ENCODE data around the gene LRRC74A. TPM values are rescaled to one million over a fixed set of nuclear protein-coding genes. Genes with fewer than 3 reads are reported as not detected.

LRRC74A gene
- total RNA-seq, 6 experiments from 2014 or later: not detected

- DNase-seq (no peak), ATAC-seq (no peak)
- Histone ChIP-seq H3K27me3 (no peaks in the 10 kb centered on the region), H3K27ac (no peak overlapping the region), H3K36me3 (peaks cover 0 to under 1% (median 0%) of the 10 kb centered on the region in 4 donors), H3K4me3 (no peak overlapping the region), H3K4me1 (no peaks in the 10 kb centered on the region), H3K9me3 (no peaks in the 10 kb centered on the region)
- TF ChIP-seq POLR2A (IDR thresholded peaks at IDR 0.05): no peak
- TF ChIP-seq, protein P1, sequence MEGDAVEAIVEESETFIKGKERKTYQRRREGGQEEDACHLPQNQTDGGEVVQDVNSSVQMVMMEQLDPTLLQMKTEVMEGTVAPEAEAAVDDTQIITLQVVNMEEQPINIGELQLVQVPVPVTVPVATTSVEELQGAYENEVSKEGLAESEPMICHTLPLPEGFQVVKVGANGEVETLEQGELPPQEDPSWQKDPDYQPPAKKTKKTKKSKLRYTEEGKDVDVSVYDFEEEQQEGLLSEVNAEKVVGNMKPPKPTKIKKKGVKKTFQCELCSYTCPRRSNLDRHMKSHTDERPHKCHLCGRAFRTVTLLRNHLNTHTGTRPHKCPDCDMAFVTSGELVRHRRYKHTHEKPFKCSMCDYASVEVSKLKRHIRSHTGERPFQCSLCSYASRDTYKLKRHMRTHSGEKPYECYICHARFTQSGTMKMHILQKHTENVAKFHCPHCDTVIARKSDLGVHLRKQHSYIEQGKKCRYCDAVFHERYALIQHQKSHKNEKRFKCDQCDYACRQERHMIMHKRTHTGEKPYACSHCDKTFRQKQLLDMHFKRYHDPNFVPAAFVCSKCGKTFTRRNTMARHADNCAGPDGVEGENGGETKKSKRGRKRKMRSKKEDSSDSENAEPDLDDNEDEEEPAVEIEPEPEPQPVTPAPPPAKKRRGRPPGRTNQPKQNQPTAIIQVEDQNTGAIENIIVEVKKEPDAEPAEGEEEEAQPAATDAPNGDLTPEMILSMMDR (IDR thresholded peaks at IDR 0.05): no peak
- intact Hi-C loops (cut with DNase I): loop anchor here (10.0 kb wide), 2 partner anchors 65 to 75 kb away; no protein-coding TSS in a partner anchor
- 80% methylated on average over 1 of the region's 7 CpGs for WGBS (ENCODE audit: insufficient coverage, low coverage, low lambda C conversion rate, missing lambda C conversion rate)
These were observed 46.8 kb upstream of the LRRC74A start for GRCh38 chr14:76779221-76780057.

- no peaks in the 10 kb centered on the region for H3K9me3 ChIP-seq
- no peaks in the 10 kb centered on the region for H3K27me3 ChIP-seq
- intact Hi-C loops (cut with DNase I): loop anchor here (10.0 kb wide), 2 partner anchors 65 to 75 kb away; no protein-coding TSS in a partner anchor
- DNase-seq: no peak
- 100% methylated on average over 2 of the region's 2 CpGs for WGBS (ENCODE audit: insufficient coverage, low coverage, low lambda C conversion rate, missing lambda C conversion rate)
- no peak overlapping the region for H3K27ac ChIP-seq
- TF ChIP-seq, protein P1 (IDR thresholded peaks at IDR 0.05): no peak
- TF ChIP-seq POLR2A (IDR thresholded peaks at IDR 0.05): no peak
- no peaks in the 10 kb centered on the region for H3K4me1 ChIP-seq
- no peak for ATAC-seq
- no peak overlapping the region for H3K4me3 ChIP-seq
- peaks cover 0 to 6% (median 0%) of the 10 kb centered on the region in 4 donors for H3K36me3 ChIP-seq
These were observed 46.2 kb upstream of the LRRC74A start for GRCh38 chr14:76780058-76780345.

DNA sequence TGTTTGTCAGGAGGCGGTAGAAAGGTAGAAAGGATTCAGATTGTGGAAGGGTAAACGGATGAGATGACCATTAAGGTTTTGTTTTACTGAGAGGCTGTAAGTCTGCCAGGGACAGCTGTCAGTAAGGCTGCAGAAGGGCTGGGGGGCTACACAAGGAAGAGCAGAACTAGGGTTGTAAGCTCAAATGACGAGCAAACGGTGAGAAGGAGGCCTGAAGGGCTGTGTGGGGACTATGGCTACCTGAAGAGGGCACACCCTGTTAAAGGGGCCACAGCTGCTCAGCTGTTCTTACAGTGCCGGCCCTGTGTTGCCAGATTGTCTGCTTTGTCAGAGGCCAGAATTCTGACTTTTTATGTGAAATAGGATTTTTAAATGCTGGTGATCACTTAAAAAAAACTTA is 45.8 kb upstream of the LRRC74A start:
- no peaks in the 10 kb centered on the region for H3K4me1 ChIP-seq
- H3K4me3 ChIP-seq: no peak overlapping the region
- WGBS (ENCODE audit: insufficient coverage, low coverage, low lambda C conversion rate, missing lambda C conversion rate): 59% methylated on average over 3 of the region's 5 CpGs
- H3K27me3 ChIP-seq: no peaks in the 10 kb centered on the region
- no peak overlapping the region for H3K27ac ChIP-seq
- no peak for TF ChIP-seq POLR2A (IDR thresholded peaks at IDR 0.05)
- TF ChIP-seq, protein P1 (IDR thresholded peaks at IDR 0.05): no peak
- no peaks in the 10 kb centered on the region for H3K9me3 ChIP-seq
- peaks cover 0 to 6% (median 0%) of the 10 kb centered on the region in 4 donors for H3K36me3 ChIP-seq
- DNase-seq: no peak
- no peak for ATAC-seq
- intact Hi-C loops (cut with DNase I): loop anchor here (10.0 kb wide), 2 partner anchors 66 to 76 kb away; no protein-coding TSS in a partner anchor

- no peak for TF ChIP-seq POLR2A (IDR thresholded peaks at IDR 0.05)
- TF ChIP-seq, protein P1 (IDR thresholded peaks at IDR 0.05): no peak
- Histone ChIP-seq H3K4me3 (no peak overlapping the region), H3K36me3 (peaks cover 0 to 6% (median 0%) of the 10 kb centered on the region in 4 donors), H3K4me1 (no peaks in the 10 kb centered on the region), H3K27ac (no peak overlapping the region), H3K27me3 (no peaks in the 10 kb centered on the region), H3K9me3 (no peaks in the 10 kb centered on the region)
- no peak for DNase-seq
- intact Hi-C loops (cut with DNase I): loop anchor here (10.0 kb wide), 2 partner anchors 66 to 76 kb away; no protein-coding TSS in a partner anchor
- 58% methylated on average over 5 of the region's 11 CpGs for WGBS (ENCODE audit: insufficient coverage, low coverage, low lambda C conversion rate, missing lambda C conversion rate)
- peak in 3 of 4 donors; percentile 8 to 28 (median 24) for ATAC-seq
These were observed 45.1 kb upstream of the LRRC74A start for GRCh38 chr14:76780875-76781647.

All from right lobe of liver (tissue), 6 donors.